ENCODE data around the gene SMAP2. TPM values are rescaled to one million over a fixed set of nuclear protein-coding genes. Genes with fewer than 3 reads are reported as not detected.
"Not testable (repeated sequence)": the region's sequence is repeated elsewhere in the genome, so short reads cannot be mapped to it uniquely, and the experiment has no call there.

The SMAP2 gene
- total and polyA plus RNA-seq, 2 of the 4 experiments (the other 2 are of a cell fraction), result 30.1 to 31.0 TPM

DNA sequence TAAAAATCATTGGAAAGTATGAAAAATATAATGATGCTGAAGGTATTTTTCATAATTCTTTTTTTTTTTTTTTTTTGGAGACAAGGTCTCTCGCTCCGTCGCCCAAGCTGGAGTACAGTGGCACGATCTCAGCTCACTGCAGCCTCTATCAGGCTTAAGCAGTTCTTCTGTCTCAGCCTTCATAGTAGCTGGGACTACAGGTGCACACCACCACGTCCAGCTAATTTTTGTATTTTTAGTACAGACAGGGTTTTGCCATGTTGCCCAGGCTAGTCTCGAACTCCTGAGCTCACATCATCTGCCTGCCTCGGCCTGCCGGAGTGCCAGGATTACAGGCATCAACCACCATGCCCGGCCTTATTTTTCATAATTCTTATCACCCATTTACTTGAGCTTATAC lies 13.3 kb downstream of the SMAP2 start (continued):
- TF ChIP-seq, protein P1, sequence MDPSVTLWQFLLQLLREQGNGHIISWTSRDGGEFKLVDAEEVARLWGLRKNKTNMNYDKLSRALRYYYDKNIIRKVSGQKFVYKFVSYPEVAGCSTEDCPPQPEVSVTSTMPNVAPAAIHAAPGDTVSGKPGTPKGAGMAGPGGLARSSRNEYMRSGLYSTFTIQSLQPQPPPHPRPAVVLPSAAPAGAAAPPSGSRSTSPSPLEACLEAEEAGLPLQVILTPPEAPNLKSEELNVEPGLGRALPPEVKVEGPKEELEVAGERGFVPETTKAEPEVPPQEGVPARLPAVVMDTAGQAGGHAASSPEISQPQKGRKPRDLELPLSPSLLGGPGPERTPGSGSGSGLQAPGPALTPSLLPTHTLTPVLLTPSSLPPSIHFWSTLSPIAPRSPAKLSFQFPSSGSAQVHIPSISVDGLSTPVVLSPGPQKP (IDR thresholded peaks at IDR 0.05; ENCODE audit: borderline replicate concordance, low read depth, low read length), result no peak

DNA sequence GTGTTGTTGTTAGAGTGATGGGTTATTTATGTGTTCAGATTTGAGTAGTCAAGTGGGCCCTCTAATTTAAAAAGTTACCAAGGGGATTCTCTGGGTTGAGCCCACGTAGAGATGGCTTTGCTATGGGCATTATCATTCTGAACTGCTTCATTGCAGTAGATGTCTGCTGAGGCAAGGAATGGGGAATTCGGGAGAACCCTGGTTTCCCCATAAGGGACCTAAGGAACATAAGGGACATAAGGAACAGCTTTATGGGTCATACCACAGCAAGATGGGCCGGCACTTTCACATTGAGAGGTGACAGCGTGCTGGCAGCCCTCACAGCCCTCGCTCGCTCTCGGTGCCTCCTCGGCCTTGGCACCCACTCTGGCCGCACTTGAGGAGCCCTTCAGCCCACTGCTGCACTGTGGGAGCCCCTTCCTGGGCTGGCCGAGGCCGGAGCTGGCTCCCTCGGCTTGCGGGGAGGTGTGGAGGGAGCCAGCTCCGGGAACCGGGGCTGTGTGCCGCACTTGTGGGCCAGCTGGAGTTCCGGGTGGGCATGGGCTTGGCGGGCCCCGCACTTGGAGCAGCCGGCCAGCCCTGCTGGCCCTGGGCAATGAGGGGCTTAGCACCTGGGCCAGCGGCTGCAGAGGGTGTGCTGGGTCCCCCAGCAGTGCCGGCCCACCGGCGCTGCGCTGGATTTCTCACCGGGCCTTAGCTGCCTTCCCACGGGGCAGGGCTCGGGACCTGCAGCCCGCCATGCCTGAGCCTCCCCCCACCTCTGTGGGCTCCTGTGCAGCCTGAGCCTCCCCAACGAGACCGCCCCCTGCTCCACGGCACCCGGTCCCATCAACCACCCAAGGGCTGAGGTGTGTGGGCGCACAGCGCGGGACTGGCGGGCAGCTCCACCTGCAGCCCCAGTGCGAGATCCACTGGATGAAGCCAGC lies 14.1 kb downstream of the SMAP2 start:
- H3K27me3 ChIP-seq (ENCODE audit: control insufficient read depth, insufficient read depth, low read length); H3K4me2 ChIP-seq (ENCODE audit: low read depth, low read length); H4K8ac ChIP-seq (ENCODE audit: low read depth in 2 of 2, low read length in 2 of 2); H3K36me3 ChIP-seq (ENCODE audit: control insufficient read depth, insufficient read depth, low read length); H2BK15ac ChIP-seq (ENCODE audit: low read depth, low read length); in situ Hi-C loops (cut with MboI; ENCODE audit: low sequenced_read_pairs); H3K9me3 ChIP-seq (ENCODE audit: control insufficient read depth, insufficient read depth, low read length); H3K9ac ChIP-seq (ENCODE audit: low read depth, low read length); H3K4me3 ChIP-seq (ENCODE audit: insufficient read depth, low read depth, low read length); H2BK120ac ChIP-seq (ENCODE audit: low read depth, low read length); H2BK5ac ChIP-seq (ENCODE audit: low read depth, low read length, poor library complexity, severe bottlenecking); intact Hi-C loops (cut with micrococcal nuclease); POLR2A ChIA-PET (ENCODE audit: unreplicated experiment); H4K91ac ChIP-seq (ENCODE audit: insufficient read depth, low read depth, low read length); H3K18ac ChIP-seq (ENCODE audit: low read depth, low read length); H3K56ac ChIP-seq (ENCODE audit: extremely low read depth, insufficient read depth, low read length); H3K14ac ChIP-seq (replicated peaks; ENCODE audit: low read depth, low read length); H2BK20ac ChIP-seq (ENCODE audit: low read depth, low read length); H3K4ac ChIP-seq (ENCODE audit: low read depth, low read length); dilution Hi-C loops (cut with HindIII; ENCODE audit: low sequenced_read_pairs, unreplicated experiment); BruUV-seq (replicated peaks); H2AK5ac ChIP-seq (ENCODE audit: low read depth, low read length); DNase-seq; H3K23ac ChIP-seq (ENCODE audit: low read depth, low read length); H3K27ac ChIP-seq (ENCODE audit: insufficient read depth, low read length); H2AFZ ChIP-seq (replicated peaks; ENCODE audit: low read length, poor library complexity); H4K5ac ChIP-seq (ENCODE audit: low read depth, low read length); H2AK9ac ChIP-seq (replicated peaks; ENCODE audit: low read depth, low read length, poor library complexity); ATAC-seq (ENCODE audit: low read depth): not testable (repeated sequence)
- peaks cover 36% of the 10 kb centered on the region for H4K20me1 ChIP-seq (ENCODE audit: insufficient read depth, low read length)
- H3K4me1 ChIP-seq (ENCODE audit: control insufficient read depth, insufficient read depth, low read length), result peaks cover 16% of the 10 kb centered on the region
- H3K79me1 ChIP-seq (ENCODE audit: low read depth in 1 of 2, low read length in 2 of 2), result peaks cover 13 to 65% of the 10 kb centered on the region in 2 experiments
- peaks cover 19% of the 10 kb centered on the region for H3K9me1 ChIP-seq (ENCODE audit: insufficient read depth, low read length)
- CTCF ChIA-PET, result interaction anchor here (1.0 to 1.3 kb wide), 2 partner anchors 73 to 235 kb away, joined by 4 read pairs; no protein-coding TSS in a partner anchor
- WGBS, 2 experiments (ENCODE audit: extremely low coverage in 2 of 2, insufficient read length in 1 of 2), result 99% methylated on average over 11 of the region's 38 CpGs; no CpG with 5 or more reads in 1 of the 2 experiments

Measured in IMR-90 (cell line).